ENCODE measurements around the gene TMEFF2. TPM values are rescaled to one million over a fixed set of nuclear protein-coding genes. Genes with fewer than 3 reads are reported as not detected.

Gene TMEFF2
- total and polyA plus RNA-seq, 2 of the 4 experiments (the other 2 are of a cell fraction), result 1.3 to 3.0 TPM

- TF ChIP-seq SMC3 (IDR thresholded peaks at IDR 0.05; ENCODE audit: low read depth, low read length) (no peak), CTCF (conservative IDR thresholded peaks at IDR 0.05; ENCODE audit: low read depth, low read length) (no peak)
Observed at GRCh38 chr2:192161656-192162290, 33.0 kb downstream of the TMEFF2 start (continued).

- H3K18ac ChIP-seq (ENCODE audit: low read depth, low read length), result no peak overlapping the region
- in situ Hi-C loops (cut with MboI; ENCODE audit: low sequenced_read_pairs) (loop anchor here (5.0 kb wide), 2 partner anchors 347 to 592 kb away; no protein-coding TSS in a partner anchor), dilution Hi-C loops (cut with HindIII; ENCODE audit: low sequenced_read_pairs, unreplicated experiment) (no loop called here), intact Hi-C loops (cut with micrococcal nuclease) (loop anchor here (5.0 kb wide), 2 partner anchors 147 to 467 kb away; no protein-coding TSS in a partner anchor)
- no peak overlapping the region for H3K27ac ChIP-seq (ENCODE audit: insufficient read depth, low read length)
- H2AFZ ChIP-seq (replicated peaks; ENCODE audit: low read length, poor library complexity), result no peak overlapping the region
- WGBS, 2 experiments (ENCODE audit: extremely low coverage in 2 of 2, insufficient read length in 1 of 2), result no CpG with 5 or more reads among the region's 1 CpG
- no peak overlapping the region for H4K5ac ChIP-seq (ENCODE audit: low read depth, low read length)
- H3K4me1 ChIP-seq (ENCODE audit: control insufficient read depth, insufficient read depth, low read length), result no peaks in the 10 kb centered on the region
- DNase-seq (no peak), ATAC-seq (ENCODE audit: low read depth) (no peak)
- no peaks in the 10 kb centered on the region for H3K9me1 ChIP-seq (ENCODE audit: insufficient read depth, low read length)
- H3K56ac ChIP-seq (ENCODE audit: extremely low read depth, insufficient read depth, low read length), result no peak overlapping the region
- H4K8ac ChIP-seq (ENCODE audit: low read depth in 2 of 2, low read length in 2 of 2), result no peak overlapping the region
- H2BK5ac ChIP-seq (ENCODE audit: low read depth, low read length, poor library complexity, severe bottlenecking), result no peak overlapping the region
- H3K4ac ChIP-seq (ENCODE audit: low read depth, low read length), result no peak overlapping the region
- ChIA-PET CTCF (no interaction called here), POLR2A (ENCODE audit: unreplicated experiment) (no interaction called here)
- H4K20me1 ChIP-seq (ENCODE audit: insufficient read depth, low read length), result no peaks in the 10 kb centered on the region
- H4K91ac ChIP-seq (ENCODE audit: insufficient read depth, low read depth, low read length), result no peak overlapping the region
- no peaks in the 10 kb centered on the region for H3K9me3 ChIP-seq (ENCODE audit: control insufficient read depth, insufficient read depth, low read length)
- TF ChIP-seq NFE2L2 (IDR thresholded peaks at IDR 0.05; ENCODE audit: low read depth, low read length), result no peak
- TF ChIP-seq RAD21 (IDR thresholded peaks at IDR 0.05; ENCODE audit: low read length), result no peak
- no peak for TF ChIP-seq SMC3 (IDR thresholded peaks at IDR 0.05; ENCODE audit: low read depth, low read length)
- no peak overlapping the region for H2AK5ac ChIP-seq (ENCODE audit: low read depth, low read length)
- no peaks in the 10 kb centered on the region for H3K27me3 ChIP-seq (ENCODE audit: control insufficient read depth, insufficient read depth, low read length)
- no peaks in the 10 kb centered on the region for H3K79me1 ChIP-seq (ENCODE audit: low read depth in 1 of 2, low read length in 2 of 2)
- H2BK120ac ChIP-seq (ENCODE audit: low read depth, low read length), result no peak overlapping the region
- H2BK15ac ChIP-seq (ENCODE audit: low read depth, low read length), result no peak overlapping the region
- H3K36me3 ChIP-seq (ENCODE audit: control insufficient read depth, insufficient read depth, low read length), result no peaks in the 10 kb centered on the region
- H3K23ac ChIP-seq (ENCODE audit: low read depth, low read length), result no peak overlapping the region
- no peak overlapping the region for H3K4me3 ChIP-seq (ENCODE audit: insufficient read depth, low read depth, low read length)
- no peak overlapping the region for H3K14ac ChIP-seq (replicated peaks; ENCODE audit: low read depth, low read length)
- no TSS peak for BruUV-seq (replicated peaks)
- no peak overlapping the region for H3K9ac ChIP-seq (ENCODE audit: low read depth, low read length)
- no peak overlapping the region for H3K4me2 ChIP-seq (ENCODE audit: low read depth, low read length)
- H2BK20ac ChIP-seq (ENCODE audit: low read depth, low read length), result no peak overlapping the region
- H2AK9ac ChIP-seq (replicated peaks; ENCODE audit: low read depth, low read length, poor library complexity), result no peak overlapping the region
Observed at GRCh38 chr2:192159736-192160135, 35.0 kb downstream of the TMEFF2 start.

Data from IMR-90 (cell line).